Measurements from ENCODE around the gene ELOVL2. TPM values are rescaled to one million over a fixed set of nuclear protein-coding genes. Genes with fewer than 3 reads are reported as not detected.
A peak's percentile ranks its signal among the peaks of the same experiment; 100 is the strongest.

Gene ELOVL2
- total and polyA plus RNA-seq, 10 of the 15 experiments (the other 5 are each of a cell fraction or from before 2014, with no cell fraction given): 0.01 to 0.03 TPM; not detected in 8

DNA sequence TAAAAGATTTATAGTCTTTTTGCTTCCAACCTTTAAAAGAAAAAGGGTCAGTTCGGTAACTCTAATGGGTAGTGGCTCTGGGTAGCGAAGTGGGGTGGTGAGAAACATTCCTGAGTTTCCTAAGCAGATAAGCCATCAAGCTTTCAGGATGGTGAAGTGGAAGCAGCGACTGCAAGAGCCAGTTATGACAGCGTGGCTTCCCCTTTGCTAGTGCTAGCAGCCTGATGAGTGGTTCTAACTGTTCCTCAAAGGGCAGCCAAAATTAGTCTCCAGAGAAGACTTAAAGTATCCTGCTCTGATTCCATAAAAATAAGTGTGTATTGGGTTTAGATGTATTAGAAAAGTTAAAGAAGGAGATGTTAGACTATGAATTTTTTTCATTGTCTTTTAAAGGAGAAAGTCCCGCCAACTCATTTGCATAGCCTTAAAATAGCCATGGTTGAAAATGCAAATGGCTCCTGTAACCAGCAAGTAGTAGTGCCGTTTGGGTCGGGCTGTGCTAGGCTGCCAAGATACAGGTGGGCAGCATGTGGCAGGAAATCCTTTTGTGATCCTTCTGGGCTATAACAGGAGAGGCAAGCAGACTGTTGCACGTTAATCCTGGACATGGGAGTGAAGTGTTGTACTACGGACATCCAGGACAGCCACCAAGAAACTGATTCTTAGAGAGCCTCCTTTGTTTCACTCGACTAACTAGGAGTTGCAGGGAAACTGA, 18.0 kb downstream of the ELOVL2 start:
- intact Hi-C loops (cut with micrococcal nuclease; ENCODE audit: unreplicated experiment) (no loop called here), in situ Hi-C loops (cut with MboI) (no loop called here)
- H3K4me3 ChIP-seq: peak overlapping the region; percentile 26; the same call in 1 of the 2 replicates
- no peak for DNase-seq (ENCODE audit: low read depth, low spot score)
- peaks cover 8% of the 10 kb centered on the region for H3K4me1 ChIP-seq (ENCODE audit: control insufficient read depth, insufficient read depth, low read length)
- ChIA-PET SMC1A (ENCODE audit: uncharacterized antibody, unreplicated experiment) (interaction anchor here (0.9 to 1.7 kb wide), 6 partner anchors 9 to 44 kb away, joined by 3 to 6 read pairs (median 4); no protein-coding TSS in a partner anchor), POLR2A (interaction anchor here (0.6 kb wide), 1 partner anchor 117 kb away, joined by 3 read pairs; no protein-coding TSS in a partner anchor), CTCF (interaction anchor here (1.0 to 3.1 kb wide), 4 partner anchors 13 to 72 kb away, joined by 3 to 8 read pairs (median 5); no protein-coding TSS in a partner anchor), RAD21 (ENCODE audit: unreplicated experiment) (interaction anchor here (1.6 kb wide), 1 partner anchor 43 kb away, joined by 4 read pairs; no protein-coding TSS in a partner anchor)
- peak; percentile 11; the same call in 1 of the 2 replicates for TF ChIP-seq RUNX3 (IDR thresholded peaks at IDR 0.05; ENCODE audit: low read length)
- TF ChIP-seq PAX5 (IDR thresholded peaks at IDR 0.05; ENCODE audit: borderline replicate concordance, low read depth, low read length): peak; percentile 48; the same call in 1 of the 2 replicates
- TF ChIP-seq ZNF384 (IDR thresholded peaks at IDR 0.05; ENCODE audit: borderline replicate concordance, low read depth, low read length): 0 out of 2 replicates have a peak, but pooled peaks have one; percentile 13
- no peak for TF ChIP-seq MYC (IDR thresholded peaks at IDR 0.05; ENCODE audit: insufficient read depth, insufficient read length, insufficient replicate concordance, low read length, severe bottlenecking)
- TF ChIP-seq YY1 (IDR thresholded peaks at IDR 0.05; ENCODE audit: low read depth, low read length): peak; percentile 40
- TF ChIP-seq MEF2A (IDR thresholded peaks at IDR 0.05; ENCODE audit: insufficient read depth, low read depth, low read length): 0 out of 2 replicates have a peak, but pooled peaks have one; percentile 58
- peak; percentile 64 for TF ChIP-seq MEF2B (IDR thresholded peaks at IDR 0.05; ENCODE audit: partially characterized antibody, poor library complexity, severe bottlenecking)
- TF ChIP-seq ZNF207 (IDR thresholded peaks at IDR 0.05; ENCODE audit: borderline replicate concordance): no peak
- TF ChIP-seq POU2F2 (IDR thresholded peaks at IDR 0.05; ENCODE audit: borderline replicate concordance, low read depth, low read length): peak; percentile 97
- 0 out of 2 replicates have a peak, but pooled peaks have one; percentile 7 for TF ChIP-seq BMI1 (IDR thresholded peaks at IDR 0.05; ENCODE audit: borderline replicate concordance)
- peaks cover 2 to 4% of the 10 kb centered on the region in 2 experiments; a peak in 3 of 4 replicates for H3K27me3 ChIP-seq (replicated peaks in 1 of 2; ENCODE audit: control insufficient read depth in 2 of 2, insufficient read depth in 2 of 2, low read length in 1 of 2)
- peak overlapping the region; percentile 55 for H2AFZ ChIP-seq (ENCODE audit: control insufficient read depth, low read depth, low read length)
- H4K20me1 ChIP-seq (ENCODE audit: control insufficient read depth, insufficient read depth): no peaks in the 10 kb centered on the region
- peak; percentile 95 for FAIRE-seq
- 9% methylated on average over 10 of the region's 10 CpGs for WGBS (ENCODE audit: insufficient coverage, insufficient replicate concordance, low lambda C conversion rate, missing lambda C conversion rate)
- no peaks in the 10 kb centered on the region for H3K9me3 ChIP-seq (replicated peaks; ENCODE audit: control insufficient read depth, insufficient read depth, low read length)
- H3K9ac ChIP-seq (ENCODE audit: control insufficient read depth, insufficient read depth, low read length): no peak overlapping the region
- no TSS peak for BruUV-seq (replicated peaks)
- H3K27ac ChIP-seq (ENCODE audit: control insufficient read depth, insufficient read depth): no peak overlapping the region
- H3K36me3 ChIP-seq (ENCODE audit: control insufficient read depth in 2 of 2, insufficient read depth in 2 of 2, low read length in 1 of 2): no peaks in the 10 kb centered on the region
- peak overlapping the region; percentile 83 for H3K4me2 ChIP-seq (ENCODE audit: control insufficient read depth, insufficient read depth)
- no peaks in the 10 kb centered on the region for H3K79me2 ChIP-seq (ENCODE audit: control insufficient read depth, insufficient read depth, low read length)
- peak; percentile 81 for ATAC-seq

Data from GM12878 (cell line).